ENCODE measurements around the gene PLEKHG5. TPM values are rescaled to one million over a fixed set of nuclear protein-coding genes. Genes with fewer than 3 reads are reported as not detected.

PLEKHG5 gene
- total RNA-seq, 1 experiment from 2014 or later, result 0.86 TPM

DNA sequence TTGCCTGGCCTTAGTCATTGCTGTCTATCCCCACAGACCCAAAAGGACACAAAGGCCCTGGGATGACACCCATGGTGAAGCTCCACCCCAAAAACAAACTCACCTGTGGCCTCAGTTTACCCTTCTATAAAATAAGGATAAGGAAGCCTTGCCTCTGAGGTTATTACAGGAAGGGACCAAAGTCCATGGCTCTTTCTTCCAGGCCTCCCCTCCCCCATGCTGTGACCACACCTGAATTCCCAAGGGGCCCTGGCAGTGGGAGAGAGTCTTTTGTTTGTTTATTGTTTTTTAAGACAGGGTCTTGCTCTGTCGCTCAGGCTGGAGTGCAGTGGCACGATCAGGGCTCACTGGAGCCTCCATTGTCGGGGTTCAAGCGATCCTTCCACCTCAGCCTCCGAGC is 15.0 kb downstream of the PLEKHG5 start:
- no peaks in the 10 kb centered on the region for H3K9me3 ChIP-seq (ENCODE audit: low read depth, low read length, poor library complexity, severe bottlenecking)
- ChIA-PET CTCF (no interaction called here), POLR2A (ENCODE audit: low non-redundant PET) (no interaction called here)
- no TSS peak for BruUV-seq (replicated peaks)
- DNase-seq (ENCODE audit: low spot score), result no peak
- TF ChIP-seq EZH2 (IDR thresholded peaks at IDR 0.05; ENCODE audit: borderline replicate concordance, low read depth, low read length, poor library complexity, severe bottlenecking), result no peak
- TF ChIP-seq, protein P1, sequence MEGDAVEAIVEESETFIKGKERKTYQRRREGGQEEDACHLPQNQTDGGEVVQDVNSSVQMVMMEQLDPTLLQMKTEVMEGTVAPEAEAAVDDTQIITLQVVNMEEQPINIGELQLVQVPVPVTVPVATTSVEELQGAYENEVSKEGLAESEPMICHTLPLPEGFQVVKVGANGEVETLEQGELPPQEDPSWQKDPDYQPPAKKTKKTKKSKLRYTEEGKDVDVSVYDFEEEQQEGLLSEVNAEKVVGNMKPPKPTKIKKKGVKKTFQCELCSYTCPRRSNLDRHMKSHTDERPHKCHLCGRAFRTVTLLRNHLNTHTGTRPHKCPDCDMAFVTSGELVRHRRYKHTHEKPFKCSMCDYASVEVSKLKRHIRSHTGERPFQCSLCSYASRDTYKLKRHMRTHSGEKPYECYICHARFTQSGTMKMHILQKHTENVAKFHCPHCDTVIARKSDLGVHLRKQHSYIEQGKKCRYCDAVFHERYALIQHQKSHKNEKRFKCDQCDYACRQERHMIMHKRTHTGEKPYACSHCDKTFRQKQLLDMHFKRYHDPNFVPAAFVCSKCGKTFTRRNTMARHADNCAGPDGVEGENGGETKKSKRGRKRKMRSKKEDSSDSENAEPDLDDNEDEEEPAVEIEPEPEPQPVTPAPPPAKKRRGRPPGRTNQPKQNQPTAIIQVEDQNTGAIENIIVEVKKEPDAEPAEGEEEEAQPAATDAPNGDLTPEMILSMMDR (conservative IDR thresholded peaks at IDR 0.05; ENCODE audit: low read depth, low read length), result no peak
- no peak overlapping the region for H3K4me3 ChIP-seq (ENCODE audit: low read depth, low read length, poor library complexity, severe bottlenecking)
- H3K27ac ChIP-seq (ENCODE audit: low read depth, low read length, poor library complexity, severe bottlenecking), result no peak overlapping the region
- intact Hi-C loops (cut with micrococcal nuclease; ENCODE audit: unreplicated experiment), result no loop called here
- H3K4me1 ChIP-seq (ENCODE audit: insufficient read depth, low read length, poor library complexity, severe bottlenecking), result no peaks in the 10 kb centered on the region
- H3K27me3 ChIP-seq (replicated peaks; ENCODE audit: insufficient read depth, low read depth, low read length, poor library complexity), result no peaks in the 10 kb centered on the region
- H3K36me3 ChIP-seq (ENCODE audit: insufficient read depth, low read length, poor library complexity, severe bottlenecking), result no peaks in the 10 kb centered on the region

DNA sequence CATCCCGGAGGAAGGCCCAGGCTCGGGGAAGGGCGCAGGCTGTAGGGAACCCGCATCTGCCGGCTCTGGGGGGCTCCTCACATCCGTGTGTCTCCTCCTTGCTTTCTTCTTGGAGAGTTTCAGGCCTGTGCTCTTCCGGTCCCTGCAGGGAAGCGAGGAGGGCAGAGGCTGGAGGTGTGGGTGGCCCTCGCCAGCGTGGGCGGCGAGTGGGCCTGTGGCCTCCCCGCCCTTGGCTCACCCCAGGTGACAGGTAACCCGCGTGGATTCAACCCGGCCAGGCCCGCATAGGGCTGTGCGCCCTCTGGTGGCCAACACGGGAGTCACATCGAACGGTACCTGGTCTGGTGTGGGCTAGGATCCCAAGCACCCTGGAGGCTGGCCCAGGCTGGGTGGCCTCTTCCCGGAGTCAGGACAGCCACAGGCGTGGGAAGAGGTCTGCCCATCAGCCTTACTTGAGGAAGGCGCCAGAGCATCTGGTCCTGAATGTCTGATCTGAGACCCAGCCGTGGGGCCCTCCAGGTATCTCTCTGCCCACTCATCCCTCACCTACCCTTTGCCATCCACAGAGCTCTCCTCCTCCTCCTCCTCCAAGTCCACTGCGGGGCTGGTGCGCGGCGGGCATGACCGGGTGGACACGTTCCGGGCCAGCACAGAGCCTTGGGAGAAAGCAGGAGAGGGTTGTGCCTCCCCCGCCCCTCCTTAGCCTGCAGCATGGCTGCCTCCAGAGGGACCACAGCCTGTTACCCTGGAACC is 15.9 kb downstream of the PLEKHG5 start:
- Histone ChIP-seq H3K9me3 (ENCODE audit: low read depth, low read length, poor library complexity, severe bottlenecking) (no peaks in the 10 kb centered on the region), H3K27ac (ENCODE audit: low read depth, low read length, poor library complexity, severe bottlenecking) (no peak overlapping the region), H3K4me1 (ENCODE audit: insufficient read depth, low read length, poor library complexity, severe bottlenecking) (no peaks in the 10 kb centered on the region), H3K27me3 (replicated peaks; ENCODE audit: insufficient read depth, low read depth, low read length, poor library complexity) (no peaks in the 10 kb centered on the region), H3K36me3 (ENCODE audit: insufficient read depth, low read length, poor library complexity, severe bottlenecking) (no peaks in the 10 kb centered on the region), H3K4me3 (ENCODE audit: low read depth, low read length, poor library complexity, severe bottlenecking) (no peak overlapping the region)
- ChIA-PET POLR2A (ENCODE audit: low non-redundant PET) (no interaction called here), CTCF (interaction anchor here (0.6 kb wide), 1 partner anchor 227 kb away, joined by 4 read pairs; no protein-coding TSS in a partner anchor)
- intact Hi-C loops (cut with micrococcal nuclease; ENCODE audit: unreplicated experiment), result loop anchor here (2.0 kb wide), 1 partner anchor 229 kb away; no protein-coding TSS in a partner anchor
- no peak for TF ChIP-seq EZH2 (IDR thresholded peaks at IDR 0.05; ENCODE audit: borderline replicate concordance, low read depth, low read length, poor library complexity, severe bottlenecking)
- TF ChIP-seq, protein P1 (conservative IDR thresholded peaks at IDR 0.05; ENCODE audit: low read depth, low read length), result peak; percentile 97
- BruUV-seq (replicated peaks), result no TSS peak
- peak; percentile 43 for DNase-seq (ENCODE audit: low spot score)

DNA sequence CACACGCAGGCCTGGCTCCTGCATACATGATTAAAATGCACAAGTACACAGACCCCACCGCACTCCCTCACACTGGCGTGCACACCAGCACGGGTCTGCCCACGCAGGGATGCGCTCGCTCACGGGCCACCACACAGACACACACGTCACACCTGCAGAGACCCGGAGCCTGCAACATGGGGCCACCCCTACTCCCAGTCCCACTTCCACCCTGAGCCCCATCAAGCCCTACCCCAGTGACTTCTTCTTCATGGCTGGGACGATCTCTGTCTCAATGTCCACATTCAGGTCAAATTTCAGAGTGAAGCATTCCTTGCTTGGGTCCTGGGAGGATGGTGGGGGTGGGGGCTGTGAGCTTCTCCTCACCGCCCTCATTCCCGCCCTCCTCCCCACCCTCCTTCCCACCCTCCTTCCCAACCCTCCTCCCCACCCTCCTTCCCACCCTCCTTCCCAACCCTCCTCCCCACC is 16.6 kb downstream of the PLEKHG5 start:
- DNase-seq (ENCODE audit: low spot score), result no peak
- BruUV-seq (replicated peaks), result no TSS peak
- Histone ChIP-seq H3K9me3 (ENCODE audit: low read depth, low read length, poor library complexity, severe bottlenecking) (no peaks in the 10 kb centered on the region), H3K4me3 (ENCODE audit: low read depth, low read length, poor library complexity, severe bottlenecking) (no peak overlapping the region), H3K4me1 (ENCODE audit: insufficient read depth, low read length, poor library complexity, severe bottlenecking) (no peaks in the 10 kb centered on the region), H3K27ac (ENCODE audit: low read depth, low read length, poor library complexity, severe bottlenecking) (no peak overlapping the region), H3K27me3 (replicated peaks; ENCODE audit: insufficient read depth, low read depth, low read length, poor library complexity) (no peaks in the 10 kb centered on the region), H3K36me3 (ENCODE audit: insufficient read depth, low read length, poor library complexity, severe bottlenecking) (no peaks in the 10 kb centered on the region)
- intact Hi-C loops (cut with micrococcal nuclease; ENCODE audit: unreplicated experiment), result loop anchor here (2.0 kb wide), 1 partner anchor 228 kb away; no protein-coding TSS in a partner anchor
- no peak for TF ChIP-seq EZH2 (IDR thresholded peaks at IDR 0.05; ENCODE audit: borderline replicate concordance, low read depth, low read length, poor library complexity, severe bottlenecking)
- TF ChIP-seq, protein P1 (conservative IDR thresholded peaks at IDR 0.05; ENCODE audit: low read depth, low read length), result no peak
- CTCF ChIA-PET, result interaction anchor here (0.6 kb wide), 1 partner anchor 226 kb away, joined by 4 read pairs; no protein-coding TSS in a partner anchor
- POLR2A ChIA-PET (ENCODE audit: low non-redundant PET), result no interaction called here
